Activated CD8-positive, alpha-beta memory T cell treated with anti-CD3 and anti-CD28 coated beads for 4 hours (primary cell): Measurements from ENCODE around the gene MGA.

ENCODE experiments used
- DNase-seq, 2 donors: peaks; one replicate each; pipeline ENCODE4 v3.0.0-alpha.2; 2020; ENCODE audit warnings: low read depth in 2 of 2

Gene MGA

DNA sequence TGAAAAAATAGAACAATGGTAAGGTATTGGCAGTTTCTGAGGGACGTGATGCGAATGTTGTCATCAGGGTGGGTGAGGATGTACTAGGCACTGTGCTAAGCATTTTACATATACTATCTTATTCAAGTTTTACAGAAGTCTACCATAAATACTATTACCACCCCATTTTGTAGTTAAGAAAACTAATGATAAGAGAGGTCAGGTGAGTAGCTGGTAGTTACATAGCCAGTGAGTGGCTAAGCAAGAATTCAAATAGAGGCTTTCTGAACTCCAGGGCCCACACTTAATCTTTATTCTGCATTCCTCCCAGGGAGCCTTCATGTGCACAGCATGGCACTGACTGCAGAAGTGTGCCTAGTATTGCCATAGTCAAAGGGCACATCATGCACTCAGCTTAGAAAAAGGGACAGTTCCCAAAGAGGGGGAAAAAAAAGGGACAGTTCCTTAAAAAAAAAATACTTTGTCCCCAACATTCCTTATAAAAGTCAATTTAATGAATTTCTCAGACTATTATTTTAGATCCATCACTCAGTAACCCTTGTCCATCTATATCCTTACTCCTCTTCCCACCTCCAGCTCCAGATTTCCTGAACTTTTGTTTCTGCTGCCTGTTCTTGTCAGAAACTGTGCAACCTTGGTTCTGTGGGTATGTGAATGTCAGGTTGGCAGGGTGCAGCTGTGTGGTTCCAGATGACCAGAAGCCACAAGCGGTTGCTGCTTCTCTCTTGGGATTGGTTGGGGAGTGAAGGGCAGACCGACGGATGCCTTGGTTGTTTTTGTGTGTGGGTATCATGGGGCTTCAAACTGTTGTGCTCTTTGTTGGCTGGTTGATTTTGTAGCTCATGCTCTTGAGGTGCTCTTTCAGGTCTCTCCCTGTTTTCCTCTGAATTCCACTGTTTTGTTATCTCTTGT lies 122.4 kb downstream of the MGA start:
- DNase-seq: no peak

DNA sequence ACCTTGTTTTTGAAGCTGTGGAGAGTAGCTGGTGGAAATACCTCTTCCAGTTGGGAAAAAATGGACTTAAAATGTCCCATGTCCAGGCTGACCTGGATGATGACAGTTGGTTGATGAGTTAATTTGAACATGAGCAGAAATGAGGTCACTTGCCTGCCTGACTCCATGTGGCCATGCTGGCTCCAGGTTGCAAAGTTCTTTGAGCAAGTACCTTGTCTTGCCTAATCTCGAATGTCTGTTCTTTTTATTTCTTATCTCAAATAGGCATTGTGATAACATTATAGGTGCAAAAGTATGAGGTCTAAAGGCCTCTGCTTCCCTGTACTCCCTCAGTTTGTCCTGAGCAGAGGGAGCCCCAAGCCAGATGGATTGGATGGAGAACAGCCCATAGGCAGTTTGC lies 123.1 kb downstream of the MGA start:
- no peak for DNase-seq

DNA sequence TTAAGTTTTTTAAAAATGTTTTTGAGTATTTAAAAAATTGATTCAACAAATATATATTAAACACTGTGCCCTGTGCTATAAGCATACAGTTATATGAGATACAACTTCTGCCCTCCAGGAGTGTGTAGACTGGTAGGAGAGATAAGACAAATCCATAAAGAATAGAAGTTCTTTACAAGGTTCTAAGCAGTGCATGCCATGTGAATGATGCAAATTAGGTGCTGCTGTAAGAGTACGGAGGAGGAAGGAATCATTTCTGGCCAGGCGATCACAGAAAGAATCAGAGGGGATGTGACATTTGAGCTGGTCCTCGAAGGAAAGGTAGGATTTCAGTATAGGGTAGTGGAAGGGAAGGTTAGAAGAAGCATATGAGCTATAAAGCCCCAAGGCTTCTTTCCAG lies 128.1 kb downstream of the MGA start:
- DNase-seq: no peak

DNA sequence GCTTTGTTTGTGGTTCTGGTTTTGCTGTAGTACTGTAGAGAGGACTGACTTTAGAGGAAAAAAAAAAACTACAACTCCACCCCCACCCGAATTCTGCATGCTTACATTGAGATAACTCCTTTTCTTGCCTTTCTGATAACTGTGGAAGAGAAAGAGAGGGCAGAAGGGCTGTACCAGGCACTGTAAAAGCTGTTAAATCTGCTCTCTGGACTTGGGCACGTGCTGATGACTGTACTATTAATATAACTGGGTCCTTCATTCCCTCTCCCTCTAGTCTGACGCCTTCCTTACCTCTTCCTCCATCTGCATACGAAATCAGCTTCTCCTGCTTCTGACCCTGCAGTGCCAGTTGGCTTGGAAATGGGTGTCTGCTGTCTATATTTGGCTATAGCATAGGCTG lies 129.0 kb downstream of the MGA start:
- no peak for DNase-seq

DNA sequence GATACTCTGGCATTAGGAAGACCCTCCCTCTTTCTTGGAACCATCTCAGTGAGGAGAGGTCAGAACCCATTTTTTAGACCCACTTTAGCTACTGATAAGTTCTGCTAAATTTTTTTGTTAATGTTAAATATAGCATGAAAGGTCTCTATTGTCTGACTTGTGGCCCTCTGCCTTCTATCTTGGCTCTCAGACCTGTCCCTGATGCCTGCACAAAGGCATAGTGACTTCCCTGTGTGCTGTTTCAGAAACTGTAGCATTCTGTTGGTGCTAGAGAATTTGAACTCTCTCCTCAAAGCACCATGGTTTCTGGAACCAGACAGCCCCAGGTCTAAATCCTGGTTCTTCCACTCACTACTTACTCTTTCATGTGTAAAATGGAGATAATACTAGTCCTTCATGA lies 129.5 kb downstream of the MGA start:
- no peak for DNase-seq

DNA sequence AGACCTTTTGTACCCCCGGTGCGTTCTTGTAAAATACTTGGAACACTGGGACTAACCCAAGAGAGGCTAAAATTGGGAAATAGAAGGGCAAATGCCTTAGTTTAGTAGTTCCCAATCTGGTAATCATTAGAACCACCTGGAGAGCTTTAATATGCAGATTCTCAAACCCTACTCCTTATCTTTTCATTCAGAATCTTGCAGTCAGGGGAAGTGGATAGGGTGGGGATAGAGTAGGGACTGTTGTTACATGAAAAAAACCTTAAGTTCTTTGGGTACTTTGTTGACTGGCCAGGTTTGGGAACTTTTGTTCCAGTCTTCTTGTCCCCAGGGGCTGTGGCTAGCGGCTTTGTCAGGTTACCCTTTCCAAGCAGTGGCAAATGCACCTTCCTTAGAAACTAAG lies 130.0 kb downstream of the MGA start:
- DNase-seq: no peak

DNA sequence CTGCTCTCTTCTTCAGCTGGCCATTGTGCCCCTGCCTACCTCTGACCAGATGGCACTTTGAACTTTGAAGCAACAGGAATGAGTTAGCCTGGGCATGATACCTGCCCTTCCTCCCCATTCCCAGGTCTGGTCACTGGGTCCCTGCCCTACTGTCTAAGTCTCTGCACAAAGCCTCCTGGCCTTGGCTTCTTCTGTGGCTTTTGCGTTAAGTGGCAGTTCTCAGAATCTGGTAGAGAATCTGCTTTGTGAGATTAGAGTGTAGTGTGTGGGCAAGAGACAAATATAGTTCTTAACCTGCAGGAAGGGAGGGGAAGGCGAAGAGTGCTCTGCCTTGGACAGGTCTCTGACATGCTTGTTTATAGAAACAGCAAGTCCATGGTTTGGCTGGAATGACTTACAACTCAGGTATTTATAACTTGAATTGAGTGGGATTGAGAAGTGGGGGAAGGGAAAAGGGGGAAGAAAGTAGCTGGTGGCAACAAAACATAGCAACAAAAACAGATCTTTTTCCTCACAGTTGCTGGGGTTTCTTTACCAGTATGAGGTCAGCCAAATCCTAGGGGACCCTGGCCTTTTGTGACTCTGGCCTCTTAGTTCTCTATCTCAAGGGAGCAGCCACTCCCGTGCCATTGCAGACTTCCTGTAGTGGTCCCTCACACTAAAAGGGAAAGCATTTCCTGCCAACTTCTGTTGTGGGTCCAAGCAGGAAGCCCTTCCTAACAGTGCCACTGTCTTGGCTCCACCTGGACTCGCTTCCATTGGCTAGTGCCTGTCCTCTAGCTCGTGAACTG lies 130.7 kb downstream of the MGA start:
- no peak for DNase-seq

DNA sequence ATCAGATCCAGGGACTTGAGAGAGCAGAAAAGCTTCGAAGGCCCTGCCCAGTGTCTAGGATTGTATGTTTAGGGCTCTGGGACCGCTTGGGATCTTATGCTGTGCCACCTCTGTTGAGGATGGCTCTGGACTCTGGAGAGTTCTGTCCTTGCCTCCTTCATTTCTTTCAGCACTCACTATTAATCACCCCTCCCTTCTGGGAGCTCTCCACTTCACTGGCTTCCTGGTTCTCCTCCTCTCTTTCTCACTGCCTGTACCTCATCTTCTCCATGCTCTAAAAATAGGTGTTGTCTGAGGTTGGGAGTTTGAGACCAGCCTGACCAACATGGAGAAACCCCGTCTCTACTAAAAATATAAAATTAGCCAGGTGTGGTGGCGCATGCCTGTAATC lies 131.3 kb downstream of the MGA start:
- DNase-seq: no peak

DNA sequence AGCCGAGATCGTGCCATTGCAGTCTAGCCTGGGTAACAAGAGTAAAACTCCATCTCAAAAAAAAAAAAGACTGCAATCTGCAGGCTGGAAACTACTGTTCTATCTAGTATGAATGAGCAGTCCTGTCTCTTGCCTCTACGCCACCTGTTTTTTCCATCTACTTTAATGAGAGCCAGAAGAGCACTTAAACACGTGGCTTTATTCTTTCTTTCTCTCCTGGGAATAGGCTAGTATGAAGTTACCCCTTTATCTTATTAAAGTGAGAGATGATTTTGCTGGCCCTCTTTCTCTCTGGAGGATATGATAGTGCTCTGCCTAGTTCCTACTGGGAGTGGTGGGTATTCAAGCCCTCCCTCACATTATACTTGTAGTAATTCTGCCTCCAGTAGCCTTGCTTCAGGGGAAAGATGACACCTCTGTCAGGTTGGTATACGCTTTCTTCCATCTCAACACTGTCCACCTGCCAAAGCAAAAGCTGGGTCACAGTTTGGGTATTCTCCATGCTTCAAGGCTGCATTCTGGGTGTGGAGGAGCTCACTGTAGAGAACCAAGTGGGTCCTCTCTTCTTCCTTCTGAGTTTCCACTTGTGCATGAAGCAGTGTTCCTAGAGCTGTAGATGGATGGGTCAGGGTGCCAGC lies 131.9 kb downstream of the MGA start:
- no peak for DNase-seq

DNA sequence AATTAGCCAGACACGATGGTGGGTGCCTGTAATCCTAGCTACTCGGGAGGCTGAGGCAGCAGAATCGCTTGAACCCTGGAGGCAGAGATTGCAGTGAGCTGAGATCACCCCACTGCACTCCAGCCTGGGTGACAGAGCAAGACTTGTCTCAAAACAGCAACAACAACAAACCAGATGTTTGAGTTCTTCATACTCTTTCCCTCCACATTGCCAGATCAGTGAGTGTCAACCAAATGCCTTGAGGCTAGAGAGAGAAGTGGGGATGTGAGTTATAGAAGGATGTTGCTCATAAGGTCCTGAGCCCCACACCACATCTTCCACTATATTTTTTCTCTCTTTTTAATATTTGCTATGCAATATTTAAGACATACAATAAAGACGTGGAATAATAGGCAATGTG lies 133.9 kb downstream of the MGA start:
- DNase-seq: no peak

DNA sequence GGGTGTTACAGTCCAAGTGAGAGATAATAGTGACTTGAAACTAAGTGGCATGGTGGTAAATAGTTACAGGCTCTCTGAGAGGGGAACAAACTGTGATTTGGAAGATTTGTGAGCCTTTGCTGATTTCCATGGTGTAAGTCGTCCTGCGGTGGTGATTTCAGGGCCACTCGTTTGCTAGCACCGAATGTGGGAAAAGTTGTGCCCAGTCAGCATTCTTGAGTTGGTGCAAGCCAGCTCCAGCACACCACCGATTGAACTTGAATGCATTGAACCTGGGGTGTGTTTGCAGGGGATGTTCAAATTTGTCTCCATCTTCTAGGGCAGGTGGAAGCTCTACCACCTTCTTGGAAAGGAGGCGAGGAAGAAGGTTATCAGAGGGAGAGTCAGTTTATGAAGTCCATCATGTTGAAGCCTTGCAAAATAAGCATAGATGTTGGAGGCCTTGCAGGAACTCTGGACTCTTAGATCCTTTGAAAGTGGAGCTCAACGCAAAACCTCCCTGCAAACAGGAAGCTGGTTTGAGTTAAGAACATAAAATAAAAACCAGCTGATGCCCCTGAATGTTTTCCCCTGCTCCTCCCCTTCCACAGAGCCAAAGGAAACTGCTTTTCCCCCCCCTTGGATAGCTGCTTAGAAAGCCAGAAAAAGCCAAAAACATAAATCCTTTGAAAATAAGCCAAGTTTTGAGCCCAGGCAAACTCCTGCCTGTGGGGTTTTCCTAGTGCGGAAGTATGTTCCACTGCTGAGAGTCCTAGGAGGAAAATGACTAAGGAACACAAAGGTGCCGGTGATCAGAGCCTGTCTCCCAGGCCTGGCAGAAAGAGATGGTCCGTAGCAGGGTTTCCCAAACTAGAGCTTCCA lies 136.0 kb downstream of the MGA start:
- no peak for DNase-seq

DNA sequence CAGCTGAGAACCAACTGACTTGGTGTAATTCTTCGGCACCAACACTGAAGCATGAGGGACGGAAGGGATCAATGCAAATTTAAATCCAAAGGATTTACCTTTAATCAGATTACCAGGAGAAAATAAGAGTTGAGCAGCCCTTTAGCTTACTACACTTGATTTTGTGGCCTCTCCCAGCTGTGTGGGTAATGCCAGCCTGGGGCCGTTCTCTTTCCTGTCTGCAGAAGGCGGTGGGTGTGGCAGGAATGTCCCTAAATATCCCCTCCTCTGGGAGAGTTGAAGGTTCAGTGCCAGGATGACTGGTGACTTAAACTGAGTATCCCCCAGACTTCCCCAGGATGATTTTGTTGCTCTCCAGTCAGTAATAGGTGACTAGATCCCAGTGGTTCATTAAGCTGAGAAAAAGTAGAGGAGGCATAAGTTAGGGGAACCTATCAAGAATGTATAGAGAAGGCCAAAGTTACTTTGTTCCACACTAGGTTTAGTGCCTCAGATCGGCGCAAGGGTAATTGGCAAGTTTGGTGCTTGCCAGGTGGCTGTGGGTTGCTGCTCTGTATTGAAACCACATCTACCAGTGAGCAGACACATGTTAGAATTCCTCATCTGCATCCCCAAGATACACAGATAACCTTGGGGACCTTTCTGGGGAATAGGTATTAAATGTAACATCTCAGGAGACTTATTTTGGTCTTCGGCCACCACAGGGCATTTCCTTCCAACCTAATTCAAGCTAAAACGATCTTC lies 137.2 kb downstream of the MGA start:
- DNase-seq: no peak

DNA sequence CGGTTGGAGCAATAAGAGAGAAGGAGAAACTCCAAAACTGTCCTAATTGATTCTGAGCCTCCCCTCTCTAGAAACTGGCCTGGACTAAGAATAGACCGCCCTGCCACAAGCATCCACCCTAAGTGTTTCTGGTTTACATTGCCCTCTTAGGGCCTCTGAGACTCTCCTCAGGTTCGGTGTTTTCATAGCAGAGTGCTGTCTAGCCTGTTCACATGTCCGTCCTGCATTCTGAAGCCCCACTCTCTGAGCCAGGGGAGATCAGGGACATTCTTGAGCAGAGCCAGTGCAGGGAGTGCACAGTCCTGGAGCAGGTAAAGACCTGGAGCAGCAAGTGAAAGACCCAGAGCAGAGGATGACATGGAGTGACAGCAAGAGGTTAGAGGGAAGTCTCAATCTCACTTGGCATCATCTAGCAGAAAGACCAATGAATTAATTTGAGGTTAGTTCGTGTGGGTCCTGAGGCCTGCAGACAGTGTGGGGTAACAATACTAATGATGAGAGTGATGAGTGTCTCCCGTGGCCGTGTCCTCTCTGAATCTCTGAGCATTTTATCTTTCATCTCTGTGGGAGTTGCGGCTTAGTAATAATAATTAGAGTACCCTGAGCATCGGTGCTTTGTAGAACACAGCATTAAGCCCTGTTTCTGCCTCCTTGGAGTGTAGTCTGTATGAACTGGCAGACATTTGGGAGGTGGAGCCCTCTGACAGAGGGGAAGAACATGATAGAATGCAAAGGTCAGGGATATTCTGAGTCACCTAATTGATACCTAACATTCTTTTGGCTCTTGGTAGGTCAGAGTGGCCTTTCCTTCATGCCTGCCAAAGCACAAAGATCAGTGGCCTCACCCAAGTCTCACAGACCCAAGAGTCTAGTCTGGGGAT lies 138.6 kb downstream of the MGA start:
- no peak for DNase-seq

DNA sequence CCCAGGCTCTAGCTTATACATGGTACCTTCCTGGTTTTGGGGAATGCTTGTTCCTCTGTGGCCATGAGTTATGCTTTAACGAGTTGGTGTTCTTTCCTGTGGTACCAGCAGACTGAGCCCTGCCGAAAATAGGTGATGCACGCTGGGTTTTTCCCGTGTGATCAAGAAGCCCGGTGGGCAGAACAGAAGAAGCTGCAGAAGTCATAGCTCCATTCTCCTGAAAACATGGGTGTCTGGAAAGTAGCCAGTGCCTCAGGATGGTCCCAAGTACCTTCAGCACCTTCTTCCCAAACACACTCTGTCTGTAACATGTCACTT lies 139.2 kb downstream of the MGA start:
- DNase-seq: no peak

DNA sequence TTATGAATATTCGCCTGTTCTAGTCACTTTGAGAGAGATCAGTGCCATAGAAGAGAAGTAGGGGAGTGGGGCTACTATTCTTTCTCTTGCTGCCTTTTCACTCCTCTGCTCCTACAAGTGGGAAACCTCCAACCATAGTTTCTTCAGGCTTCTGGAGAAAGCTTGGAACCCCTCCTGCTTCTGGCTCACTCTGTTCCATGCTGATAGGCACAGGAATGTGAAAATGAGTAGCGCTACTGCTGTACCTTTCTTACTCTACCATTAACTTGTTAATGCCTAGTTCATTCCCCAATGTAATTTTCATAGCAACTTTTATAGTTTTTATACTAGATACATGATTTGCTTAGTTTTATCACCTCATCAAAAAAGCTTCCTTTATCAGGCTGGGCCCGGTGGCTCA lies 141.0 kb downstream of the MGA start:
- DNase-seq: no peak

DNA sequence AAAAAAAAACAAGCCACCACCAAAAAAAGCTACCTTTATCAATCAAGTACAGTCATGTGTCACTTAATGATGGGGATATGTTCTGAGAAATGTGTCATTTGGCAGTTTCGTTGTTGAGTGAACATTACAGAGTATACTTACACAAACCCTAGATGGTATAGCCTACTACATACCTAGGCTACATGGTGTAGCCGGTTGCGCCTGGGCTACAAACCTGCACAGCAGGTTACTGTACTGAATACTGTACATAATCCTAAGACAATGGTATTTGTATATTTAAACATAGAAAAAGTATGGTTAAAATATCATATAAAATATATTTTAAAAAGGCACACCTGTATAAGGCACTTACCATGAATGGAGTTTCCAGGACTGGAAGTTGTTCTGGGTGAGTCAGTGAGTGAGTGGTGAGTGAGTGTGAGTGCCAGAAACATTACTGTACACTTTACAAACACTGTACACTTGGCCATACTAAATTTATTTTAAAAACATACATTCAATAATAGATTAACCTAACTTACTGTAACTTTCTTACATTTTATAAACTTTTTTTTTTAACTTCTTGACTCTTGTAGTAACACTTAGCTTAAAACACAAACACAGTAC lies 141.7 kb downstream of the MGA start:
- DNase-seq: no peak

DNA sequence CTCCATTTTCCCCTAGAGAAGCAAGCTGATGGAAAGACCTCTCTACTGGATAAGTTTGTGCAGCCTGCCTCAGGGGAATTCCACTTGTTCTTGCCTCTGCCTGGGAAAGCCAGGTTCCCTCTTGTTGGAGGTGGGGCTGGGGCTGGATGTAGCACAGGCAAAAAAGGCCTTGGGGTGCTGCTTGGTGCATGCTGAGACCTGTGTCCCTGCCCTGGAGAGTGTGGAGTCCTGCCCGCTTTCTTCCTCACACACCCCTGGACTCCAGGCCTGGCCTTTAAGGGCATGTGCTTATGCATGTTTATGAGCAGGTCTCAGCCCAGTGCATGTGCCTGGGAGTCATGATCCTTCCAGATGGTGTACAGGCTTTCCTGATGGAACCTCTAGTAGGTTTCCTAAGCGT lies 144.2 kb downstream of the MGA start:
- DNase-seq: no peak

DNA sequence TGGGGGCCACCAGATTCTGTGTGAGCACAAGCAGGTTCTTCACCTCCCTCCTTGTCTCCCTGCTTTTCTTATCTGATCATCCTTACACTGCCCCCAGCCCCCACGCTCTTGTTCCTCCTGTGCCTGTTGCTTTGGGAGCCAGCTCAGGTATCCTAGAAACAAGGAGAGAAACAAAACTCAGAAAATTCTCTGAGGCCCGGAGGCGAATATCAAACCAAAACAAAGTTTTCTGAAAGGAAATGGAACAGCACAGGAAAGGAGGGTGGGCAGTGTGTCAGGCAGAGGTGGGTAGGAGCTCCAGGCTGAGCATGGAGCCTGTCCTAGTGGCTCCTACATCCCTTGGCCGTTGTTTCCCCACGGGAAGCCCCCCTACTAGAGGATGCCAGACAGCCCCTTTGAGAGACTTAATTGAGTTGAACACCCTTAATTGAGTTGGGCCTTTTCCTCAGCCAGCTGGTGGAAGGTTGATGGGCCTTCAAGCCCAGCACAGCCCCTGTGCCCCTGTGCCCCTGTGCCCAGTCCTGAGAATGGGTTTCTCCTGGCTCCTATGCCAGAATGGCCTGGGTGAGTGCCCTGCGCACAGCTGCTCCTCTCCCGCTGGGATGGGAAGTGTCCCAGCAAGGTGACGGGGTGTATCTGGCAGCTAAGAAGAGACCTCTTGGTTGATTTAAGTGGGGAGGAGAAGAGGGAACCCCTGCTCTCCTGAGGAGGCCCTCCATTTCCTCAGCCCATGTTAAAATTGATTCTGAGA lies 144.9 kb downstream of the MGA start:
- DNase-seq: no peak

DNA sequence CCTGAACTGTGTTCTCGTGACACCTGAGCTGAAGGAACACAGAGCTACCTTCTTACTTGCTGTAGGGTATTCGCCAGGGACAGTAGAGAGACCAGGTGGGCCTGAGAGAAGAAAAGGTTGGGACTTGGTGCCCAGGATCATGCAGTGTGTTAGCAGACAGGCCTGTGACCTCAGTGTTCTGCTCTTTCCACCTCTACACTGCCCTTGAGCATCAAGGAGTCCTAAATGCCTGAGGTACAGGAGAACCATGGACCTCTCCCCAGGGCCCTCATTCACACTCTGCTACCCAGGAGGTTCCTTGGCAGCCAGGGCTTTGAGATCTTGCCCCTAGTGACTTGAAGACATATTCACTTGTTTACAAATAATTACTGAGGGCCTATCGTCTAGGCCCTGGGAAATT lies 145.5 kb downstream of the MGA start:
- no peak for DNase-seq
